ENCODE results near the gene CNTNAP2. TPM values are rescaled to one million over a fixed set of nuclear protein-coding genes. Genes with fewer than 3 reads are reported as not detected.

Gene CNTNAP2
- total and polyA plus RNA-seq, 2 of the 13 experiments (the other 11 are each of a cell fraction or from before 2014, with no cell fraction given): 0.40 to 0.42 TPM

GRCh38 chr7:147640821-147641220 lies 1524.2 kb downstream of the CNTNAP2 start (continued):
- no peak for TF ChIP-seq ZNF574 (CRISPR knock-in tag; IDR thresholded peaks at IDR 0.05)
- no peak for TF ChIP-seq MLXIP (CRISPR knock-in tag; IDR thresholded peaks at IDR 0.05; ENCODE audit: borderline replicate concordance)
- TF ChIP-seq AGO2 (optimal IDR thresholded peaks at IDR 0.05; ENCODE audit: low read depth, low read length): no peak
- no peak for TF ChIP-seq HNRNPUL1 (IDR thresholded peaks at IDR 0.05; ENCODE audit: low read depth, low read length)
- TF ChIP-seq POLR2G (IDR thresholded peaks at IDR 0.05; ENCODE audit: low read depth, low read length): no peak
- no peak for TF ChIP-seq MXD1 (CRISPR knock-in tag; IDR thresholded peaks at IDR 0.05)
- no peak for TF ChIP-seq ZNF180 (CRISPR knock-in tag; IDR thresholded peaks at IDR 0.05; ENCODE audit: borderline replicate concordance, low read depth)
- TF ChIP-seq NFAT5 (CRISPR knock-in tag; IDR thresholded peaks at IDR 0.05): no peak
- no peak for TF ChIP-seq KDM1A (CRISPR knock-in tag; IDR thresholded peaks at IDR 0.05)
- TF ChIP-seq ZNF652 (CRISPR knock-in tag; IDR thresholded peaks at IDR 0.05; ENCODE audit: borderline replicate concordance, low read depth): no peak
- TF ChIP-seq ZNF18 (CRISPR knock-in tag; IDR thresholded peaks at IDR 0.05; ENCODE audit: insufficient replicate concordance): no peak
